Left kidney (tissue), 2 donors: ENCODE data around the gene PSMB5. TPM values are rescaled to one million over a fixed set of nuclear protein-coding genes. Genes with fewer than 3 reads are reported as not detected.
"Not testable (repeated sequence)": the region's sequence is repeated elsewhere in the genome, so short reads cannot be mapped to it uniquely, and the experiment has no call there.

Source experiments
- DNase-seq: peaks from one replicate; pipeline ENCODE4 v3.0.0-alpha.2; 2013
- polyA plus RNA-seq: library from polyadenylated mRNA; unstranded; fragments of 120-200 nt; gene quantifications from one replicate; pipeline ENCODE4 v1.2.1, GENCODE V29; 2013; ENCODE audit not compliant: insufficient read length

The PSMB5 gene
- polyA plus RNA-seq, 1 donor, result 206 TPM

DNA sequence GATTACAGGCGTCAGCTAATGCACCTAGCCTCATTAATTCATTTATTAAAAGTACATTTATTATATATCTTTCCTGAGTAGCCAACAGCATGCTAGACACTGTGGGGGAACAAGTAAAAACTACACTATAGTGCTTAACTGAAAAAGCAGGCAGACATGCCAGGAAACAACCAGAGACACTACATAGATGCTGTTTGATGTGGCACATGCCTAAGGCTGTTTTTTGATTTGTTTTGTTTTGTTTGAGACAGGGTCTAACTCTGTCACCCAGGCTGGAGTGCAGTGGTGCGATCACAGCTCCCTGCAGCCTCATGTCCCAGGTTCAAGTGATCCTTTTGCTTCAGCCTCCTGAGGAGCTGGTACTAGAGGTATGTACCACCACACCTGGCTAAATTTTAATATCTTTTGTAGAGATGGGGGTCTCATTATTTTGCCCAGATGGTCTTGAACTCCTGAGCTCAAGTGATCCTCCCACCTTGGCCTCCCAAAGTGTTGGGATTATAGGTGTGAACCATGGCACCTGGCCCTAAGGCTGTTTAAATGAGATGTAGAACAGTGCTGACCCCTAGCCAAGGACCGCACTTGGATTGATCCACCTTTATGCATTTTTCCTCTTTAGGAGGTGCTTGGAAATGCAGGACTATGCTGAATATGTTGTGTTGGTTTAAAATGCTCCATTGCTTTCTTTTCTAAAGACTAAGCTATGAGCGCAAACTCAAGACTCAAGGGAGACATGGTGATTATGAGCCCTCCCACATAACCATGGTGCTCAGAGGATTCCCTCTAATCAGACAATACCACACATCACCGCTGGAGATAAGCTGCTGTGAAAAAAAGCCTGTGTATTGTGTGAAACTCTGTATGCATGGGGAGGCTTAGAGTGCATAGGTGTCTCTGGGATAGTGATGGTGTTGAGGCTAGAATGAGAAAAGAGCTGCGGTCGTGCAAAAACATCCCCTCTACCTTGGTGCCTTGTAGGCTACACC lies 14.3 kb downstream of the PSMB5 start:
- DNase-seq, result no peak

DNA sequence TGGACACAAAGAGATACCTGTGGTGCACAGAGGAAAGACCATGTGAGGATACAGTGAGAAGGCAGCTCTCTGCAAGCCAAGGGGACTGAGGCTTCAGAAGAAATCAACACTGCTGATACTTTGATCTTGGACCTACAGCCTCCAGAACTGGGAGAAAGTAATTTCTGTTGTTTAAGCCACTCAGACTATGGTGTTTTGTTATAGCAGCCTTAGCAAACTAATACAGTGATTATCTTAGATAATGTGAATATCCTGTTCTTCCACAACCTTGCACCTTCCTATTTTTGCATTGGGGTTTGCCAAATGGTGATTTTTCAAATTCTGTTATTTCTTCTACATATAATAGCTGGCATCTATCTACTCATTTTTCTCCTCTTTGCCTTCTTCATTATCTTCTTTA lies 16.6 kb downstream of the PSMB5 start:
- DNase-seq, result no peak

DNA sequence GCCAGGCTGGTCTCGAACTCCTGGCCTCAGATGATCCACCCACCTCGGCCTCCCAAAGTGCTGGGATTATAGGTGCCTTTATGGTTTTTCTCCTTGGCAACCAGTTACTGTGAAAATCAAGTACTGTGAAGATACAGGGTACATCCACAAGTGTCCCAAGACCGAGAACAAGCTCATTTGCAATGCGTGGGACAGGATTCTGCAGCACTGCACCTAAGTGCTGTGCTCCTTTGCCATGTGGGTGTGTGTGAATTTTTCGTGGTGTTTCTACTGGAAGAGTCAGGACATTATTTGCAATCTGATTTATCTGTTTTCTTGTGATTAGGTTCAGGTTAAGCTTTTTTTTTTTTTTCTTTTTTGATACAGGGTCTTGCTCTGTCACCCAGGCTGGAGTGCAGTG lies 17.6 kb downstream of the PSMB5 start:
- no peak for DNase-seq

DNA sequence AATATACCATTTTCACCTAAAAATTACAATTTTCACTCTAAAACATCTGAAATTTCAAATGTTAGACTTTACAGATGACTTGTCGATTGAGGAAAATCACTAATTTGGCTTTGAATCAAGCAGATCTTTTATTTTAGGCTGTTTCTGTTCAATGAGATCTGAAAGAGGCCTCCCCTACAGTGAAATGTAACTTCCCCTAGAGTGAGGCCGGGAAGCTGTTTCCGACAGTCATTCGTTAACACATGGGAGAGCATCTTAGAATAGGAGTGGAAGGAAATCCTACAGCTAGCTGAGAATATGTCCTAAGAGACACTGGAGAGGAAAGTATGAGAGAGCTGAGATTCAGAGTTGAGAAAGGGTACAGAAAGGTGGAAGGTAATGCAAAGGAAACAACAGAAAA lies 19.1 kb downstream of the PSMB5 start:
- DNase-seq, result no peak

DNA sequence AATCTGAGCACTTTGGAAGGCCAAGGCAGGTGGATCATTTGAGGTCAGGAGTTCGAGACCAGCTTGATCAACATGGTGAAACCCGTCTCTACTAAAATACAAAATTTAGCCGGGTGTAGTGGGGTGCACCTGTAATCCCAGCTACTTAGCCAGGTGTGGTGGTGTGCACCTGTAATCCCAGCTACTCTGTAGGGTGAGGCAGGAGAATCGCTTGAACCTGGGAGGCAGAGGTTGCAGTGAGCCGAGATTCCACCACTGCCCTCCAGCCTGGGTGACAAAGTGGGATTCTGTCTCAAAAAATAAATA lies 21.0 kb downstream of the PSMB5 start:
- DNase-seq, result not testable (repeated sequence)

GRCh38 chr14:23013054-23013748 lies 21.5 kb downstream of the PSMB5 start:
- no peak for DNase-seq

DNA sequence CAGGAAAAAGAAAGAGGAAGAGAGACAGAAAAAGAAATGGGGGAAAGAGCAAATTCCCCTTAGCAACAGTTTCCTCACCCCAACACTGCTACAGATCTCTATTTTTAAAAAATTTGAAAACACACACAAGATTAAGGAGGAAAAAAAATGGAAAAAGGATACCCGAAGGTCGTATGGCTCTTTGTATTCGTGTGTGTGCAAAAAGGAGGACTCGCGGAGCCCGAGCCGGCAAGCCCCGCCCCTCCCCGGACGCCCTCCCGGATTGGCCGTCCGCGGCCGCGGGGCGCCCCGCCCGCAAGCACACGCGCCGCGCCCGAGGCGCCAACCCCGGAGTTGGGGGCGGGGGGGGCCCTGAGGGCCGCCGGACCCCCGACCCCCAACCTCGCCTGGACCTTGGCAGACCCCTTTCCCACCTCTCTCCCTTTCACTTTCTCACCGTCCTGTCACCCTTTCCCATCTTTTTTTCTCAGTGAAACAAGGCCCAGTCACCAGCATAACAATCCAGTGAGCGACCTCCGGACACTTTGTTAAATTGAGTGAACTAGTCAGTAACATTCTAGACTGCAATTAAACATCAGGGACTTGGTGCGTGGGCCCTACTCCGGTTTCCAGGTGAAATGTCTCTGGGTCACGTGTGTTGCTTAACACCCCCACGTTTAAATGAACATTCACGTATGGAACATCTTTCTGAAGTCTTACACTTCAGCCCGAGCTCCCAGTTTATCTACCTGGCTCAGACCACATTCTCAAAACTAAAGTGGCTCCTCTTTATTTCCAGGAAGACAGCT lies 24.6 kb downstream of the PSMB5 start, which contains the start of gene C14orf93:
Gene C14orf93, minus strand, starts transcription at position 205 of the 788 bp plus-strand sequence. CDS start 11,120 bp downstream, outside the sequence.
- DNase-seq, result peak; percentile 73

DNA sequence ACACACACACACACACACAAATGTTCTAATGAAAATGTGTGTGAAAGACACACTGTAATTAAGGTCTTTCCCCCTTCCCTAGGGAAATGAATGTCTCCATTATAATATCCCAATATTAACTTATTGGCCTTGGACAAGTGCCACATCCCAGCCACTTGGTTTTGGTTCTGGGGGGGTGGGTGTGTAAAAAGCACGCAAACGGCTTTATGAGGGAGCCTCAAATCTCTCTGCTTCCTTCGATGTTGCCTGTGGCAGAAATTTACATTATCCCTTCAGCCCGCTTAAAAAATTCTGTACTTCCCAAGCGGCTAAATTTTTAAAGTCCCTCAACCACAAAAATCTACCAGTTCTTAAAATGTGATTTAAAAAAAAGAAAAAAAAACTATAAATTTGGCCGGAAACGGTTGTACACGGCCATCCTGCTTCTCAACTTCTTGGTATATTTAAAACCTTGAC lies 25.2 kb downstream of the PSMB5 start:
- DNase-seq, result no peak

GRCh38 chr14:23008831-23009230 lies 25.9 kb downstream of the PSMB5 start:
- no peak for DNase-seq

DNA sequence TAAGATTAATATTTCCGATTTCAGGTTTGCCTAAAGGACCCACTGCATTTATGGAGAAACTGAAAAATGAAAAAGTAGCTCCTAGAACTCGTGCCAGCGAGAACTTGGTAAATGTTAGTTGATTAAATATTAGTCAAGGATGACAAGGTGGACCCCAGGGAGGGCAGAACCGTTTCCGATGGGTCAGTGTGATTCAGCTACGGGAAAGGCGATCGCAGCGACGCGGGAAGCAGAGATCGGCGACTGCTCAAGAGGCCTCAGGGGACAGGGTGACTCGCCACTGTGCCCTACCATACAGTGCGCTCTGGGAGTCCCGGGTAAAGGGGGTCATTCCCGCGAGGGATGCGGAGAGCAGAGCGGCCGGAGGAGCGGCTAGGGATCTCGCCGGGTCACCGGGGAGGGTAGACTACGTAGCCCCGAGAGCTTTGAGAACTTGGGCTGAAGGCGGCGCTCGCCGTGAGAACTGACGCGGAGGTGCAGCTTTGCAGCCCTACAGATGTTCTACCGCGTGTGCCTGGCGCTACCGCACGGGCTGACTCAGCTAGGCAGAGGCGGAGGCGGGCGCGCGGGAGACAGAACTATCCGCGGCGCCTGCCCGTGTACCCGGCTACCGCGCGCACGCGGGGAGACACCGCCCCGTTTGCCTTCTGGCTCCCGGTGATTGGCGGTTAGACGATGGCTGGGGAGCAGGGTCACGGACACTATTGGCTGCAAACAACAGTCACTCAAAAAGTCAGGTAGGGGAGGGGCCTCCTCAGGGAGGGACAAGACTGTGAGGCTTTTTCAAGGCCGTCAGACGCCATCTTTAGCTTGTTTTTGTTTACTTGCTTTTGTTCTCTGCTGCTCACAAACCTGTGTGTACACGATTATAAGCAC lies 27.9 kb downstream of the PSMB5 start:
- DNase-seq, result peak; percentile 98

GRCh38 chr14:23006188-23006534 lies 28.5 kb downstream of the PSMB5 start:
- DNase-seq, result no peak

DNA sequence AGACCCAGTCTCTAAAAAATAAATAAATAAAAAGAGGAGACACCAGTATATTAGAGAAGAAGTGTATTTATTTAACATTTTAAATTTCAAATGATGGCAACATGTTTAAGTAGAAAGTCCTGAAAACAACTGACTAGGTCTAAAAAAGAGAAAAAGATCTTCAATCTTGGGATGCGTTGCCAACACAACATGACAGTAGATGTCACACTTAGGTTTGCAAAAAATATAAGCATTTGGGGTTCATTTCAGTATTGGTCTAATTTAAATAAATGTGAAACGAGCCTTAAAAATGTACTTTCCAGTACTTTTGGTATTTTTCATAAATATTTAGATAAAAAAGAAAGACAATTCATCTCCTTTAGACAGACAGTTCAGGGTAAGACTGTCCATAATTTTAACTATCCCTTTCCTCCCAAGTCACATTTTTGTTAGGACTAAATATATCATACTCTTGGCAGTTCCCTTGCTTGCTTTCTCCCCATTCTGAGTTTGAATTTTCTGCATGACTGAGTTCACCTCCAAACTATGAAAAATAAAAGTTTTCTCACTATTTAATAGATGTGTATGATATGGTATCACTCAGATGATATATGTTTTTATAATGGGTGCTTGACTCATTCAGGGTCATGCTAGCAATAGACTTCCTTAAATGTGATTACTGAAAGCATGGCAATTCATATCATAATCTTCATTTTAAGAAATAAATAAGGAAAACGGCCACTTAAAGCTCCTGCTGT lies 29.1 kb downstream of the PSMB5 start:
- DNase-seq, result no peak

- not testable (repeated sequence) for DNase-seq
Measured at GRCh38 chr14:23004274-23004673, 30.4 kb downstream of the PSMB5 start.

DNA sequence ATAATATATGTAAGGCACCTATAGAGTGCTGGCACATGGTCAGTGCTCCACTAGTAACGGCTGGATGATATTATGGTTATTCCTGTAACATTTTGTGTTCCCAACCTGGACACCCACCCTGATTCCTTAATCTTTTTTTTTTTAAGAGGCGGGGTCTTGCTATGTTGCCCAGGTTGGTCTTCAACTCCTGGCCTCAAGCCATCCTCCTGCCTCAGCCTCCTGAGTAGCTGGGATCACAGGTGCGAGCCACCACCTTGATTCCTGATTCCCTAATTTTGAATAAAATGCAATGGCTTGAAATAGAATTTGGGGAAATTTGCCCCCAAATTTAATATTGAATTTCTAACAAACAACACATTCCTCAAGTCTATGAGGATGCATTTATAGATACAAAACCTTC lies 32.1 kb downstream of the PSMB5 start:
- DNase-seq, result no peak

DNA sequence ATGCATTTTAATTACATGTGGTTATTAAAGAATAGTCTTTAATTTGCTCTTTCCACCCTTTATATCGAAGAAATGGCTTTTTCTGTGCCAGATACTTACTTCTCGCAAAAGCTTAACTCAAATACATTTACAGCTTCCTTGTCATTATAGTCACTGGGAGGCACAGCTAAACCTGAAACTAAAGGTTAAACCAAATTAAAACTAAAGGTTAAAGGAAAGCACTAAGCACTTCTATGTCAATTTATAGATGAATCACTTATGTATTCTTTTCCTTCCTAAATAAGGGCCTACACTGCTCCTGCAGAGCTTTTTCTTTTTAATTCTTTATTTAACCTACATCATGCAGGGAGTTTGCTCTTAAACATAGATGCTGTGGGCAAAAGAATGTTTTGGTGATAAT lies 33.8 kb downstream of the PSMB5 start:
- DNase-seq, result no peak

DNA sequence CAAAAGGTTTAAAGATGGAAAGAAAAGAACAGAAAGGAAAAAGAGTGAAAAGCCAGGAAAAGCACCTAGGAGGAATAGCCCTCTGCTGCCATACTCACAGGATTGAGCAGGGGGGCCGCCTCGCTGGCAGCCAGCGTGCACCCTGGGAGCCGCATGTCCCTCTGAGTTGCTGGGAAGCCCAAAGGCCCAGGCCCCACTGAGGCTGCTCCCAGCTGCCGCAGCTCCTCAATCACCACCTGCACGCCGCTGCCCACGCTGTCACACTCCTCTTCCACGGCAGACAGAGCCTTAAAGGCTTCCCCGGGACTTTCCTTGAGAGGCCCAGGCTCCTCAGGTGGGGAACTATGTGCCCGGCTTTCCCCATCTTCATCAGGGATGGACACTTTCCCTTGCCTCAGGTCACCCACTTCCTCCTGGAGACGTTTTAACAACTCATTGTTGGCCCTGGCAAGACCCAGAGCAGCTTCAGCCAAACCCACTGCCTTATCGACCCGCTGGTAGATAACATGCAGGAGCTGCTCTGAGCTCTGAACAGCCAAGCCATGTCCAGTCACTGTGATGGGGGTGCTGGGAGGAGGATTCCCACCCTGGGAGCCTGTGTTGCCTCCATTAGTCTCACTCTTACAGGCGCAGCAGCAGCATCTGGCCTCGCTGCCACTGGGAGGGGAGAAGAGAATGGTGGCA lies 36.2 kb downstream of the PSMB5 start:
- no peak for DNase-seq

DNA sequence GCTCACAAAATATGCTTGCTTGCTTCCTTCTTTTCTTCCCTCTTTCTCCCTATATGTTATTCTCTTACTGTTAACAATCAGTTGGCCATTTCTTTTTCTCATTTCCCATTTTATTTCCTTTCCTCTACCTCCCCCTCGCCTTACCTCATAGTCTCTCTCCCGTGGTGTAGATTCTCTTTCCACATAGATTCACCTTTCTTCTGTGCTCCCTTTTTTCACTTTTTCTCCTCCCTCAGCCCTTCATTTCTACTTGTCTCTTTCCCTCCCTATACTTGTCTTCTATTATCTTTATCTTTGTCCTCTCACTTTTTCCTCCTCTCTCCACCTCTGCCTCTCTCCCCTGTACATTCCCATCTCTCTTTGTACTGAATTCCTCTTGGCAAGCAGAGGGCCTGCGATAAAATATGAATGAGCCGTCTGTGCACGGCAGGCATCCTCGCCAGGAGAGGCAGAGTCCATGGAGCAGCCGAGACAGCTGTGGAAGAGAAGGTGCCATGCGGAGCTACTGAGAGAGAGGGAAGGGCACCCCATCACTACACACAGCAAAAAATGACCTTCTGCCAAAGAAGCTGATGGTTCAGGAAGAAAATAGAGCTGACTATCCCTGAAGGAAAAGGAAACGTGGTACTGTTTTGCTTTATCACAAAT lies 36.9 kb downstream of the PSMB5 start:
- DNase-seq, result no peak

- peak; percentile 92 for DNase-seq
Measured at GRCh38 chr14:22996768-22997654, 37.7 kb downstream of the PSMB5 start.
